Myocyte (in vitro differentiated cells): ENCODE measurements around the gene THEM4. TPM values are rescaled to one million over a fixed set of nuclear protein-coding genes. Genes with fewer than 3 reads are reported as not detected.

ENCODE experiments used
- total RNA-seq: library from RNA; depleted of rRNA; stranded (reverse); fragments of >200 nt; gene quantifications from 2 replicates; pipeline ENCODE4 v1.2.3, GENCODE V29; 2014

The THEM4 gene
- total RNA-seq, 1 donor from 2014 or later = 12.2 TPM

Other genes with a start within 250 kb of the THEM4 start
- gene CELF3, start 192.7 kb downstream of the THEM4 start, total RNA-seq = not detected in 2 replicates
- gene RIIAD1, start 188.0 kb downstream of the THEM4 start, total RNA-seq = not detected in 2 replicates
- 54.5 and 66.5 TPM in 2 replicates for gene MRPL9, start 146.0 kb downstream of the THEM4 start, total RNA-seq
- 5.1 and 10.1 TPM in 2 replicates for gene TDRKH, start 119.0 kb downstream of the THEM4 start, total RNA-seq
- gene LINGO4, start 104.1 kb downstream of the THEM4 start, total RNA-seq = not detected in 2 replicates
- 0.72 and 1.4 TPM in 2 replicates for gene RORC, start 77.7 kb downstream of the THEM4 start, total RNA-seq
- gene C2CD4D, start 69.7 kb downstream of the THEM4 start, total RNA-seq = not detected in 2 replicates
- not detected in 2 replicates for gene THEM5, start 55.8 kb downstream of the THEM4 start, total RNA-seq
- 31.6 and 36.0 TPM in 2 replicates for gene S100A10, start 84.3 kb upstream of the THEM4 start, total RNA-seq
- gene S100A11, start 127.5 kb upstream of the THEM4 start, total RNA-seq = 227 and 251 TPM in 2 replicates
- not detected in 2 replicates for gene TCHHL1, start 179.6 kb upstream of the THEM4 start, total RNA-seq
- not detected in 2 replicates for gene TCHH, start 205.9 kb upstream of the THEM4 start, total RNA-seq
- gene RPTN, start 249.7 kb upstream of the THEM4 start, total RNA-seq = 1.0 and 1.9 TPM in 2 replicates